WERI-Rb-1 (cell line): Measurements from ENCODE around the gene ARPC5.

Experiments
- DNase-seq: peaks from one replicate; pipeline ENCODE4 v3.0.0-alpha.2; 2020
- H3K27ac ChIP-seq: fragments of 250-450 bp; sonication (Bioruptor Pico); 2 replicates; pipeline ENCODE4 v1.5.1; 2020; ENCODE audit warnings: mild to moderate bottlenecking, moderate library complexity
- H3K27me3 ChIP-seq: fragments of 250-450 bp; sonication (Bioruptor Pico); 2 replicates; pipeline ENCODE4 v1.5.1; 2021; ENCODE audit warnings: mild to moderate bottlenecking, low read depth, moderate library complexity; ENCODE audit not compliant: insufficient read depth, severe bottlenecking
- H3K36me3 ChIP-seq: fragments of 250-450 bp; sonication (Bioruptor Pico); 2 replicates; pipeline ENCODE4 v1.5.1; 2020; ENCODE audit warnings: mild to moderate bottlenecking, moderate library complexity
- H3K4me3 ChIP-seq: 2 replicates; pipeline ENCODE4 v1.5.1; 2011; ENCODE audit warnings: low read depth, mild to moderate bottlenecking, control low read depth, low read length
- H3K9me3 ChIP-seq: fragments of 250-450 bp; sonication (Bioruptor Pico); 2 replicates; pipeline ENCODE4 v1.5.1; 2021; ENCODE audit warnings: mild to moderate bottlenecking, moderate library complexity; ENCODE audit not compliant: severe bottlenecking
- CTCF ChIP-seq: IDR thresholded peaks from 2 replicates; pipeline ENCODE4 v1.5.1; 2011; ENCODE audit warnings: low read depth, mild to moderate bottlenecking, control low read depth, inconsistent platforms, low read length

The ARPC5 gene

GRCh38 chr1:183598386-183598785 lies 37.2 kb downstream of the ARPC5 start:
- Histone ChIP-seq H3K27me3 (no peaks in the 10 kb centered on the region), H3K9me3 (no peaks in the 10 kb centered on the region), H3K4me3 (no peak overlapping the region), H3K27ac (no peak overlapping the region), H3K36me3 (no peaks in the 10 kb centered on the region)
- no peak for TF ChIP-seq CTCF
- DNase-seq = no peak

GRCh38 chr1:183597656-183598347 lies 37.8 kb downstream of the ARPC5 start:
- Histone ChIP-seq H3K4me3 (no peak overlapping the region), H3K9me3 (no peaks in the 10 kb centered on the region), H3K27me3 (no peaks in the 10 kb centered on the region), H3K27ac (no peak overlapping the region), H3K36me3 (no peaks in the 10 kb centered on the region)
- TF ChIP-seq CTCF = no peak
- no peak for DNase-seq

- TF ChIP-seq CTCF = no peak
- Histone ChIP-seq H3K9me3 (no peaks in the 10 kb centered on the region), H3K27ac (no peak overlapping the region), H3K27me3 (no peaks in the 10 kb centered on the region), H3K36me3 (no peaks in the 10 kb centered on the region), H3K4me3 (no peak overlapping the region)
- DNase-seq = no peak
These were observed 39.1 kb downstream of the ARPC5 start for GRCh38 chr1:183596500-183596899.

- DNase-seq = peak; percentile 50
- no peak for TF ChIP-seq CTCF
- Histone ChIP-seq H3K9me3 (no peaks in the 10 kb centered on the region), H3K27ac (no peak overlapping the region), H3K36me3 (no peaks in the 10 kb centered on the region), H3K27me3 (no peaks in the 10 kb centered on the region), H3K4me3 (no peak overlapping the region)
These were observed 40.0 kb downstream of the ARPC5 start for GRCh38 chr1:183595537-183595936.

GRCh38 chr1:183593356-183593755 lies 42.2 kb downstream of the ARPC5 start:
- H3K36me3 ChIP-seq = no peaks in the 10 kb centered on the region
- H3K27ac ChIP-seq = no peak overlapping the region
- no peak for TF ChIP-seq CTCF
- no peaks in the 10 kb centered on the region for H3K9me3 ChIP-seq
- H3K27me3 ChIP-seq = no peaks in the 10 kb centered on the region
- no peak for DNase-seq
- no peak overlapping the region for H3K4me3 ChIP-seq

GRCh38 chr1:183592733-183593132 lies 42.9 kb downstream of the ARPC5 start:
- Histone ChIP-seq H3K4me3 (no peak overlapping the region), H3K36me3 (no peaks in the 10 kb centered on the region), H3K27ac (no peak overlapping the region), H3K27me3 (no peaks in the 10 kb centered on the region), H3K9me3 (no peaks in the 10 kb centered on the region)
- DNase-seq = no peak
- TF ChIP-seq CTCF = no peak
